Activated T-helper 17 cell treated with anti-CD3 and anti-CD28 coated beads, Interleukin-2, amount 50 U/mL, for 72 hours (primary cell): ENCODE data around the gene KLHL29. TPM values are rescaled to one million over a fixed set of nuclear protein-coding genes. Genes with fewer than 3 reads are reported as not detected.
"Not testable (repeated sequence)": the region's sequence is repeated elsewhere in the genome, so short reads cannot be mapped to it uniquely, and the experiment has no call there.

Experiments
- ATAC-seq: fragments of 150-1000 bp; cut with Tn5 transposase; replicated peaks from 2 replicates; pipeline ENCODE4 v1.10.0; 2021; ENCODE audit warnings: mild to moderate bottlenecking, moderate library complexity
- H3K27ac Mint-ChIP-seq: one replicate; pipeline ENCODE4 v1.8.0; 2022; ENCODE audit warnings: mixed read lengths
- H3K27me3 Mint-ChIP-seq: one replicate; pipeline ENCODE4 v1.8.0; 2022; ENCODE audit warnings: mixed read lengths
- H3K36me3 Mint-ChIP-seq: one replicate; pipeline ENCODE4 v1.8.0; 2022; ENCODE audit warnings: low read depth, mild to moderate bottlenecking, mixed read lengths
- H3K4me1 Mint-ChIP-seq: one replicate; pipeline ENCODE4 v1.8.0; 2022; ENCODE audit warnings: mixed read lengths
- H3K4me3 Mint-ChIP-seq: one replicate; pipeline ENCODE4 v1.8.0; 2022; ENCODE audit warnings: mild to moderate bottlenecking, mixed read lengths
- H3K9me3 Mint-ChIP-seq: one replicate; pipeline ENCODE4 v1.8.0; 2022; ENCODE audit warnings: mixed read lengths
- total RNA-seq, 2 donors: library from RNA; stranded (reverse); gene quantifications; one replicate each; pipeline ENCODE4 v1.2.3, GENCODE V29; 2022

The KLHL29 gene
- total RNA-seq, 2 donors from 2014 or later, result 0.26 to 0.56 TPM

DNA sequence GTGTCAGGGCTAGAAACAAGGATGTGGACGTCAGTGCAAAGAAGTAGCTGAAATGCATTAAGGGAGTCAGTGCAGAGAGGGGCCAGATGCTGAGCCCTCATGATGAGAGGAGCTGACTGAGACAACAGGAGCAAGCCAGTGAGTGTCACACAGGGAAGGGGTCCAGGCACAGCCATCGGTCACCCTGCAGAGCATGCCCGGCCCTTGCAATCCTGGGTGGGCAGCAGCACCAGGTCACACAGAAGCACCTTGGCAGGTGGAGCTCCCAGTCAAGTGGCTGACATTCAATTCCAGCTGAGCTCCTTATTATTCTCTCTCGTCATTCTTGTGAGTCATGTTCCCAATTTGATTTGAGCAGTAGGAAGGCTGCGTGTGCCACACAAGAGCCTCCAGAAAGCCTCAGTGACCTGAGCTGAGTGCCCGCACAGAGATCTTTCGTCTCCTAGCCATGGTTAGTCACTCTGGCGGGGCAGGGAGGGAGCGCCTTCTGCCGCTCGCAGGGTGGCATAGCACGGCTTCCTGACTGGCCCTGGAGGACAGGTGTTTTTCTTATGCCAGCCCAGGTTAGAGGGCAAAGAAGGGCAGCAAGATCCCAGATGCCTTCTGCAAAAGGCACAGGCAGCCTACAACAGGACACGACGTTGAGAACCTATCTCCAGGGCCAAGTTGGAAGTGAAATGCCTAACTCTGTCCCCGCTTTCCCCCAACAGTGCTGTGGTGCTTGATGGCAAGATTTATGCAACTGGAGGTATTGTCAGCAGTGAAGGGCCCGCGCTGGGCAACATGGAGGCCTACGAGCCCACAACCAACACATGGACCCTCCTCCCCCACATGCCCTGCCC lies 321.0 kb downstream of the KLHL29 start:
- Mint-ChIP-seq H3K36me3 (peaks cover 21% of the 10 kb centered on the region), H3K27ac (no peak overlapping the region), H3K27me3 (no peaks in the 10 kb centered on the region), H3K4me1 (no peaks in the 10 kb centered on the region), H3K9me3 (no peaks in the 10 kb centered on the region), H3K4me3 (no peak overlapping the region)
- no peak for ATAC-seq

DNA sequence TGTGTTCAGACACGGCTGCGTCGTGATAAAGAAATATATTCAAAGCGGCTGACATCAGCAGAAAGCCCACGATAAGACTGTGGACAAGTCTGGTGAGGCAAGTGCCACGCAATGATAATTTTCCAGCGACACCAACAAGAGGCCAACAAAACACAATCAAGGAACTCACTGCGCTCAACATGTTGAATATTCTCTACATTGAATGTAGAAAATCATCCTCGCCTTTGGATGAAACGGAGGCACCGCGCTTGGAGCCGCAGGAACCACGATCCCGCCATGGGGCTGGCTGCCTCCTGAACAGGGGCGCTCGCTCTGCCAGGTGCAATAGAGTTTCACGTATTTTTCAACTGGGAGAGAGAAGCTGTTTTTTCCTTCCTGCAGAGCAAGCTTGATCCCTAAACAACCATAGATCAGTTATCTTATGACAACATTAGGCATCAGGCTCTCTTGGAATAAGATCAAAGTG lies 321.7 kb downstream of the KLHL29 start:
- Mint-ChIP-seq H3K27ac (no peak overlapping the region), H3K9me3 (no peaks in the 10 kb centered on the region), H3K27me3 (no peaks in the 10 kb centered on the region), H3K4me3 (no peak overlapping the region), H3K36me3 (peaks cover 21% of the 10 kb centered on the region), H3K4me1 (no peaks in the 10 kb centered on the region)
- no peak for ATAC-seq

DNA sequence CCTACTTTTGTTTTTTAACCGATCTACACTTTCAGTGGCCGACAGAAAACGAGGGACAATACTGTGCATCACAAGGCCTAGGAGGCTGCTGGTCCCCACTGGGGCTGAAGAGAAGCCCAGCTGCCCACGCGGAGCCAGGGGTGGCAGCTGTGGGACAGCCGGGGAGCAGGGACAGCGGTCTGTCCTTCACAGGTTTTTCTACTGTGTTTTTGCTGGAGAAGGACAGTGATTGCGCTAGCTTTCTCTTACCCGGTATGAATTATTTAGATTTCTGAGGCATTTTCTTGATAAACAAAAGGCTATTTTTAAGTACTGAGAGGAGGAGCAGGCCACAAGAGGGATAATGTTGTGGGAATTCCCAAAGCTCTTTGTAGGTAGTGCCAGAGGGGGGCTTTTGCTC lies 322.1 kb downstream of the KLHL29 start:
- peaks cover 21% of the 10 kb centered on the region for H3K36me3 Mint-ChIP-seq
- no peak for ATAC-seq
- no peaks in the 10 kb centered on the region for H3K4me1 Mint-ChIP-seq
- no peaks in the 10 kb centered on the region for H3K9me3 Mint-ChIP-seq
- H3K27me3 Mint-ChIP-seq, result no peaks in the 10 kb centered on the region
- no peak overlapping the region for H3K27ac Mint-ChIP-seq
- H3K4me3 Mint-ChIP-seq, result no peak overlapping the region

DNA sequence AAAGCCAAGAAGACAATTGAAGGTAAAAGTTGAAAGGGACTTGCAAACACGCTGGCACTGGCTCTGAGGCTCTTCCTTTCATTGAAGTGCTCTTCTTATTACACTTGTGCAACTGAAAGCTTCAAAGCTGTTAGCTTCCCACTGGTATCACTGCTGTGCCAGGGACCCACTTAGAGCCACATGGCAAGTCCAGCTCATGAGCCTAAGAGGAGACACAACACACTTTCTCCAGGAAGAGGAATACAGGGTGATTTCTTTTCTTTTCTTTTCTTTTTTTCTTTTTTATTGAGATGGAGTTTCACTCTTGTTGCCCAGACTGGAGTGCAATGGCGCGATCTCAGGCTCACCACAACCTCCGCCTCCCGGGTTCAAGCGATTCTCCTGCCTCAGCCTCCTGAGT lies 323.8 kb downstream of the KLHL29 start:
- no peak overlapping the region for H3K4me3 Mint-ChIP-seq
- ATAC-seq, result no peak
- peaks cover 21% of the 10 kb centered on the region for H3K36me3 Mint-ChIP-seq
- no peak overlapping the region for H3K27ac Mint-ChIP-seq
- H3K4me1 Mint-ChIP-seq, result no peaks in the 10 kb centered on the region
- no peaks in the 10 kb centered on the region for H3K27me3 Mint-ChIP-seq
- H3K9me3 Mint-ChIP-seq, result no peaks in the 10 kb centered on the region

DNA sequence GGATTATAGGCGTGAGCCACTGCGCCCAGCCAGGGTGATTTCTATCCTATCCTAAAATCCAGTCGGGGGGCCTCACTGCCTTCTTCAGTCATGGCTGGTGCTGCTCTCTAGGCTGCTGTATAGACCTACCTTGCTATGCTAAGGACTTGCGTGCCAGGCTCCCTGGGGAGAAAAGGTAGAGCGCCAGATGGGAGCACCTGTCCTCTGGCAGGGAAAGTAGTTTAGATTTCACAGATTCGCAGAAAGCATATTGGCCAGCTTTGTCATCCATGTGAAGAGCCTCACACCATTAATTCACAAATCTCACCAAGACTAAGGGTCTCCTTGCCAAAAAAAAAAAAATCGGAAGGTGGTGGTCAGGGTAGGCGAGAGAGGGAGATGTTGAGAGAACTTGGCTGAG lies 324.3 kb downstream of the KLHL29 start:
- Mint-ChIP-seq H3K36me3 (peaks cover 21% of the 10 kb centered on the region), H3K9me3 (no peaks in the 10 kb centered on the region), H3K27ac (no peak overlapping the region), H3K4me3 (no peak overlapping the region), H3K27me3 (no peaks in the 10 kb centered on the region), H3K4me1 (no peaks in the 10 kb centered on the region)
- no peak for ATAC-seq

DNA sequence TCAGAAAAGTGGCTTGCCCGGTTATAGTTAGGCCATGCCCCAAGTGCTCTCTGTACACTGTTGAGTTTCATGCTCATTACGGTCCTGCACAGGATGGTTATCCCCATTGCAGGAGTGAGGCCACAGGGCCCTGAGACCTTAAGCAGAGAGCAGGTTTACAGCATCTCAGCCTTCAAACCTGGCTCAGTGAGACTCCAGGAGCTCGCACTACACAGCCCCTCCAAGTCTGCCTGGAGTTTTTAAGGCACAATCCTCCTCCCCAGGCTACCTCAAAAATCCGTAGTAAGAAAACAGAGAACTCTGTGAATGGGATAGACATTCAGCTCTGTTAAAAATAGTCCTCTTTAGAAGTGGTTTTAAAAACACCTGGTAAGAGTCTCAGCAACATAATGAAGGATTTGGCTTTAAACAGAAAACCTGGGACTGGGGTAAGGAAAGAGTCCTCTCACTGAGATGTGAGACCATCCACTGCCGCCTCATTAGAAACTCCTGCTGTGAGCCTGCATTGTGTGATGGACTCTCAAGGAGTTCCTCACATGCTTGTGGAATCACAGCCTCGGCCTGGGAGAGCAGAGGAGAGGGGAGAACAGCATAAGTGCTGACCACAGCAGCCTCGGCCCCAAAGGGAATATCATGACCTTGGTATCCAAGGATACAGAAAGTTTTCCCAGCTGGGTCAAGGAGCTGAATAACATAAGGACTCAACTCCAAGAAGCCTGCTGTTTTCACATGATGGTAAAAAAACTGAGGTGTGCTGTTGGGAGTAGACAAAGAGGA lies 327.2 kb downstream of the KLHL29 start:
- Mint-ChIP-seq H3K9me3 (no peaks in the 10 kb centered on the region), H3K27me3 (no peaks in the 10 kb centered on the region), H3K36me3 (peaks cover 24% of the 10 kb centered on the region), H3K4me1 (no peaks in the 10 kb centered on the region), H3K4me3 (no peak overlapping the region), H3K27ac (no peak overlapping the region)
- ATAC-seq, result no peak

DNA sequence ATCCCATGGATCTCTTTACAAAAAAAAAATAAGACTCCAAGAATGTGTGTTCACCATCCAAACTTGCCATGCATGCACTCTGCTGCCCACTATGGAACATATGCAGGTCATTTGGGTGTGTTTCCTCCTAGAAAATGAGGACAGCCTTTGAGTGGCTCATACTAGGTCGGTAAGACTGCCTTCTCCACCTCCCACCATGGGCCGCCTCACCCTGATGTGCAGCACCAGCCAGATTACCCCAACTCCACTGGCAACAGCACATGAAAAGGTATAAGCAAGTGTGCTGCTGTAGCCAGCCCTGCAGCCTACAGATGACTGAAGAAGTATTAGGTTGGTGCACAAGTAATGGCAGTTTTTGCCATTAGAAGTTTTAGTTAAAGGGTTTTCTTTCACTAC lies 327.8 kb downstream of the KLHL29 start:
- ATAC-seq, result no peak
- H3K27me3 Mint-ChIP-seq, result no peaks in the 10 kb centered on the region
- no peak overlapping the region for H3K4me3 Mint-ChIP-seq
- H3K9me3 Mint-ChIP-seq, result no peaks in the 10 kb centered on the region
- peaks cover 22% of the 10 kb centered on the region for H3K36me3 Mint-ChIP-seq
- H3K27ac Mint-ChIP-seq, result no peak overlapping the region
- H3K4me1 Mint-ChIP-seq, result no peaks in the 10 kb centered on the region

DNA sequence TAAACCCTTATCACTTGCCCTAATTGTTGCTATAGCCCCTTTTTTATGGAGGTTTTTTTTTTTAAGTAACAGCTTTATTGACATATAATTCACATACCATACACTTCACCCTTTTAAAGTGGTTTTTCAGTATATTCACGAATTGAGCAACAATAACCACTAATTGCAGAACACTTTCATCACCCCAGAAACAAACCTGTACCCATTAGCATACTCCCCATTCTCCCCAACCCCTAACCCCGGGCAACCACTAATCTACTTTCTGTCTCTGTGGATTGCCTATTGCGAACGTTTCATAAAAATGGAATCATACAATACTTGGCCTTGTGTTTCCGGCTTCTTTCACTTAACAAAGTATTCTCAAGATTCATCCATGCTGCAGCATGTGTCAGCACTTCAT lies 328.4 kb downstream of the KLHL29 start:
- Mint-ChIP-seq H3K27me3 (no peaks in the 10 kb centered on the region), H3K36me3 (peaks cover 21% of the 10 kb centered on the region), H3K9me3 (no peaks in the 10 kb centered on the region), H3K4me3 (no peak overlapping the region), H3K4me1 (no peaks in the 10 kb centered on the region), H3K27ac (no peak overlapping the region)
- no peak for ATAC-seq

DNA sequence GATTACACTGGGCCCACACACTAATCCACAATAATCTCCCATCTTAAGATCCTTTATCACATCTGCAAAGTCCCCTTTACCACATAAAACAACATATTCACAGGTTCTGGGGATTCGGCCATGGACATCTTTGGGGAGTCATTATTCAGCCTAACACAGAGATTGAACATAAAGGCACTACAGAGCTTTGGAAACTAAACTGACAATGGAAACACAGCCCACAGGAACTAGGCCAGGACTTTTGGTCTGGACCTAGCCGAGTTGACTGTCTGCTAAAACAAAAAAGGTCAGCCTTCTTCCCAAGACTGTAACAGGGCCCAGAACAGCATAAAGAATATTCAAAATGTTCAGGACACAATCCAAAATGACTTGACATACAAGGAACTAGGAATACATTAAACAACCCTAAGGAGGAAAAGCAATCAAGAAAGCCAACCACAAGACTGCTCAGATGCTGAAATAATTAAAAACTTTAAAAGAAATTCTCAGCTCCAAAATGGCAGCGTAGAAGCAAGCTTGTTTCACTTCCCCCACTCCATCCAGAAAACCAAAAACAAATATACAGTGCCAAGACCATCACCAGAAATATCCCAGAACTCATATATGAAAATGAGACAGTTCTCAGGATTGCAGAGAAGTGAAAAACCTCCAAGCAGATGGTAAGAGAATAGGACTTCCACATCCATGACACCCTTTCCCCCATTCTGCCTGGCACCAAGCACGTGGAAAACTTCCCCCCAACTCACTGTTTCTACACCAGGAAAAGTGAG lies 334.1 kb downstream of the KLHL29 start:
- Mint-ChIP-seq H3K9me3 (peaks cover 14% of the 10 kb centered on the region), H3K36me3 (peaks cover 38% of the 10 kb centered on the region), H3K4me1 (peaks cover 4% of the 10 kb centered on the region), H3K27me3 (no peaks in the 10 kb centered on the region), H3K4me3 (no peak overlapping the region), H3K27ac (no peak overlapping the region)
- ATAC-seq, result no peak

DNA sequence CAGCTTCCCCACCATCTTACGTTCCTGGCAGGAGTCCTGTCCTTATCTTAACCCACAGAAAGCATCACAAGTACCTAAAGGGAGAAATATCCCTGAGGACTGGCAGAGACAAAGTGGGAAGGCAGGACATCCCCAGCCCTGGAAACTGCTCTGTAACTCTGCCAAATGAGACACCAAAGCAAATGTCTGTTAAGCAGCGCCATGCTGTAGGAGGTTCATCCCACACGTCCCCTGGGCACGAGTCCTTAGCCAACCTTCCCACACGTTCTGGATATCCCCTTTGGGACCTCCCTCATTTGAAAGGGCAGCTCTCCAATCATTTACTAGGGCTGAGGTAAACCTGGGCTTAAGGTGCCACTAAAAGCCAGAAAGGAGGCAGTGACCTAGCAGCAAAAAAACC lies 334.7 kb downstream of the KLHL29 start:
- no peak overlapping the region for H3K27ac Mint-ChIP-seq
- peaks cover 4% of the 10 kb centered on the region for H3K4me1 Mint-ChIP-seq
- H3K27me3 Mint-ChIP-seq, result no peaks in the 10 kb centered on the region
- ATAC-seq, result no peak
- H3K9me3 Mint-ChIP-seq, result peaks cover 14% of the 10 kb centered on the region
- peaks cover 44% of the 10 kb centered on the region for H3K36me3 Mint-ChIP-seq
- no peak overlapping the region for H3K4me3 Mint-ChIP-seq

DNA sequence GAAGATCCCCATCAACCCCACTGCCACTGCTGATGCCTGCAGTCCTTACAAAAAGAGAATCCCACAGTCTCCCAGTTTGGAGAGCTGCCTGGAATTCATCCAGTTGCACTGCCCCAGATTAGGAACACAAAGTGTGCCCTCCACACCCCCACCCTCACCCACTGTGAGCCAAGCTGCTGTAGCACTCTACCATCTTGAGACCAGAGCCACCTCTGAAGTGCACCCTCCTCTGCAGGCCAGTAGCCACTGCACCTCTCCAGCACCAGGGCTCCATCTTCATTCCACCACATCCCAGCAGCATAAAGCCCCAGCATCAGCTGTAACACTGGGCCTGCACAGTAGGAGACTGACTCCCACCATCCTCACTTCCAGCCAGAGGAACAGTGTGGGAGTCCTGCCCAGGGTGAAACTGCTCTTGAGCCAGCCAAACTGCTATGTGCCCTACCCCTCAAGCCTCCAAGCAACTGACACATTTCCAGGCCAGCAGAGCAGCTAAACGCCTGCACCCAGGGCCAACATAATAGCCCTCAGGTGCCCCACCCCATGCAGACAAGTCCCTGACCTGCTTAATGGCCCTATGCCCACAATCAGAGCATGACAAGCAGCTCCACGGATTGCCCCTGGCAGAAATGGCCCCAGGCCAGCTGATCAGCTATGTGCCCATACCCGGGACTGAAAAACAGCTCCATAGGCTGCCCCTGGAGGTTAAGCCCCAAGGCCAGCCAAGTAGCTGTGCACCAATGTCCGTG lies 335.9 kb downstream of the KLHL29 start:
- no peaks in the 10 kb centered on the region for H3K27me3 Mint-ChIP-seq
- no peak for ATAC-seq

DNA sequence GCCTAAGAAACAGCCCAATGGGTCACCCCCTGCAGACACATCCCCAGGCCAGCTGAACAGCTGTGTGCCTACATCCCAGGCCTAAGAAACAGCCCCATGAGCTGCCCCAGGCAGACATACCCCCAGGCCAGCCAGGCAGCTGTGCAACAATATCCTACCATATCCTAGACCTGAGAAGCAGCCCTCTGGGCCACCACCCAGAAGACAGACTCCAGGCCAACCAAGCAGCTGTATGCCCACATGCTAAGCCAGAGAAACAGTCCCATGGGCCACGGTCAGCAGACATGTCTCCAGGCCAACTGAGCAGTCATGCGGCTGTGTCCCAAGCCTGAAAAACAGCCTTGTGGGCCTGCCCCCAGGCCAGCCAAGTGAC lies 336.5 kb downstream of the KLHL29 start:
- Mint-ChIP-seq H3K27me3 (no peaks in the 10 kb centered on the region), H3K36me3 (peaks cover 61% of the 10 kb centered on the region), H3K9me3 (peaks cover 19% of the 10 kb centered on the region), H3K4me3 (no peak overlapping the region), H3K27ac (no peak overlapping the region), H3K4me1 (peaks cover 4% of the 10 kb centered on the region)
- ATAC-seq, result no peak

More for the DNA sequence above, 335.9 kb downstream of the KLHL29 start:
- H3K9me3 Mint-ChIP-seq, result peaks cover 19% of the 10 kb centered on the region
- H3K4me3 Mint-ChIP-seq, result no peak overlapping the region
- H3K36me3 Mint-ChIP-seq, result peaks cover 56% of the 10 kb centered on the region
- peaks cover 4% of the 10 kb centered on the region for H3K4me1 Mint-ChIP-seq
- no peak overlapping the region for H3K27ac Mint-ChIP-seq

DNA sequence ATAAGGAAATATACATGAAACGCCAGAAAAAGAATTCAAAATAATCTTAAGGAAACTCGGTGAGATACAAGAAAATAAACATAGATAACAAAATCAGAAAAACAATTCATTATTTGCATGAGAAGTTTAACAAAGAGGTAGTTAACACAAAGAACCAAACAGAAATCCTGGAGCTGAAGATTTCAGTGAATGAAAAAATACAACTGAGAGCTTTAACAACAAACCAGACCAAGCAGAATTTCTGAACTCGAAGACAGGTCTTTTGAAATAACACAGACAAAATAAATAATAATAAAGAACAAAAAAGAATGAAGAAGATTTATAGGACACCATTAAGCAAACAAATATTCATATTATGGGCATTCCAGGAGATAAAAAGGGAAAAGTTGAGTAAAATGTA lies 337.3 kb downstream of the KLHL29 start:
- peaks cover 4% of the 10 kb centered on the region for H3K4me1 Mint-ChIP-seq
- no peaks in the 10 kb centered on the region for H3K27me3 Mint-ChIP-seq

DNA sequence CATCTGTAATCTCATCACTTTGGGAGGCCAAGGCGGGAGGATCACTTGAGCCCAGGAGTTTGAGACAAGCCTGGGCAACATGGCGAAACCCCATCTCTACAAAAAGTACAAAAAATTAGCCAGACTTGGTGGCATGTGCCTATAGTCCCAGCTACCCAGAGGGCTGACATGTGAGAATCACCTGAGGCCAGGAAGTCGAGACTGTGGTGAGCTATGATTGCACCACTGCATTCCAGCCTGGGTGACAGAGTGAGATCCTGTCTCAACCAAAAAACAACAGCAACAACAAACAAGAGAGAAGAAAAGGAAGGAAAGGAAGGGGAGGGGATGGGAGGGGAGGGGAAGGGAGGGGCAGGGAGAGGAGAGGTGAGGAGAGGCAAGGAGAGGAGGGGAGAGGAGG lies 338.1 kb downstream of the KLHL29 start:
- not testable (repeated sequence) for H3K4me3 Mint-ChIP-seq, H3K27ac Mint-ChIP-seq, ATAC-seq, H3K27me3 Mint-ChIP-seq, H3K4me1 Mint-ChIP-seq
- H3K36me3 Mint-ChIP-seq, result peaks cover 61% of the 10 kb centered on the region
- peaks cover 19% of the 10 kb centered on the region for H3K9me3 Mint-ChIP-seq

More for the DNA sequence above, 337.3 kb downstream of the KLHL29 start:
- ATAC-seq, result no peak
- H3K36me3 Mint-ChIP-seq, result peaks cover 63% of the 10 kb centered on the region
- H3K9me3 Mint-ChIP-seq, result peaks cover 19% of the 10 kb centered on the region
- H3K27ac Mint-ChIP-seq, result no peak overlapping the region
- H3K4me3 Mint-ChIP-seq, result no peak overlapping the region
